ENCODE results near the gene KCNK6.

KCNK6 gene

GRCh38 chr19:38319421-38320258 lies at the start of gene KCNK6:
TSS of gene KCNK6 (plus strand) at chr19:38319845. CDS start at chr19:38319951, 106 bp downstream.
- DNase-seq: peak; percentile 72 to 76

GRCh38 chr19:38270587-38271167 lies 49.0 kb upstream of the KCNK6 start:
- DNase-seq: no peak

- DNase-seq: no peak
These were observed 46.1 kb upstream of the KCNK6 start for GRCh38 chr19:38273499-38273898.

GRCh38 chr19:38274739-38275138 lies 44.9 kb upstream of the KCNK6 start:
- no peak for DNase-seq

- DNase-seq: no peak
These were observed 42.6 kb upstream of the KCNK6 start for GRCh38 chr19:38276942-38277517.

GRCh38 chr19:38277549-38277948 lies 42.1 kb upstream of the KCNK6 start:
- DNase-seq: no peak

- DNase-seq: no peak
These were observed 41.5 kb upstream of the KCNK6 start for GRCh38 chr19:38277969-38278680.

- no peak for DNase-seq
These were observed 40.9 kb upstream of the KCNK6 start for GRCh38 chr19:38278751-38279150.

- DNase-seq: no peak
These were observed 39.4 kb upstream of the KCNK6 start for GRCh38 chr19:38280030-38280921.

- DNase-seq: no peak
These were observed 37.7 kb upstream of the KCNK6 start for GRCh38 chr19:38281811-38282566.

GRCh38 chr19:38283271-38283670 lies 36.4 kb upstream of the KCNK6 start:
- DNase-seq: no peak

- no peak for DNase-seq
These were observed 35.2 kb upstream of the KCNK6 start for GRCh38 chr19:38284422-38284821.

GRCh38 chr19:38285567-38285966 lies 34.1 kb upstream of the KCNK6 start:
- DNase-seq: no peak

- DNase-seq: no peak
These were observed 32.0 kb upstream of the KCNK6 start for GRCh38 chr19:38287604-38288003.

- DNase-seq: no peak
These were observed 31.4 kb upstream of the KCNK6 start for GRCh38 chr19:38288123-38288855.

- no peak for DNase-seq
These were observed 29.7 kb upstream of the KCNK6 start for GRCh38 chr19:38289955-38290354.

GRCh38 chr19:38290631-38291147 lies 29.0 kb upstream of the KCNK6 start:
- no peak for DNase-seq

- DNase-seq: no peak
These were observed 27.8 kb upstream of the KCNK6 start for GRCh38 chr19:38291855-38292254.

GRCh38 chr19:38293281-38293680 lies 26.4 kb upstream of the KCNK6 start:
- no peak for DNase-seq

GRCh38 chr19:38294090-38294489 lies 25.6 kb upstream of the KCNK6 start:
- no peak for DNase-seq

All from activated CD4-positive, alpha-beta T cell treated with anti-CD3 and anti-CD28 coated beads, Interleukin-2, amount 50 U/mL, for 48 hours (primary cell).